ENCODE results near the gene TRIM33. TPM values are rescaled to one million over a fixed set of nuclear protein-coding genes. Genes with fewer than 3 reads are reported as not detected.
"Not testable (repeated sequence)": the region's sequence is repeated elsewhere in the genome, so short reads cannot be mapped to it uniquely, and the experiment has no call there.

Gene TRIM33
- total RNA-seq, 1 experiment from 2014 or later, result 44.5 TPM

DNA sequence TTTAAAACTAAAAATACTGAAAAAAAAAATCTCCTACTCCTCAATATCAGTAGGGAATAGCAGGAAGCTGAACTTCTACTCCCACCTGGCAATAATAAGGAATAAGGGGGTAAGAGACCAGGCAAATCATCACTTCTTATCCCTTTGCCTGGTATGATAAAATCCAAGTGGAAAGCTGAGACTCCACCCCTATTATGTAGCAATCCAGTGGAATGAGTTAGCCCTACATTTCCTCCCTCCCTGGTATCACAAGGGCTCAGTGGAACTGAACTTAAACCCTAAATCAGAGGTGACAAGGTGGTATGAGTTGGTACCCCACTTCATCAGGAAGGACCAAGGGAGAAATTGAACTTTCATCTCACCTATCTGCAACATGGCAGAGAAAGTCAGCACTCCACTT, 25.7 kb downstream of the TRIM33 start:
- no peak for TF ChIP-seq ZNF423 (CRISPR knock-in tag; IDR thresholded peaks at IDR 0.05)
- TF ChIP-seq, protein P1, sequence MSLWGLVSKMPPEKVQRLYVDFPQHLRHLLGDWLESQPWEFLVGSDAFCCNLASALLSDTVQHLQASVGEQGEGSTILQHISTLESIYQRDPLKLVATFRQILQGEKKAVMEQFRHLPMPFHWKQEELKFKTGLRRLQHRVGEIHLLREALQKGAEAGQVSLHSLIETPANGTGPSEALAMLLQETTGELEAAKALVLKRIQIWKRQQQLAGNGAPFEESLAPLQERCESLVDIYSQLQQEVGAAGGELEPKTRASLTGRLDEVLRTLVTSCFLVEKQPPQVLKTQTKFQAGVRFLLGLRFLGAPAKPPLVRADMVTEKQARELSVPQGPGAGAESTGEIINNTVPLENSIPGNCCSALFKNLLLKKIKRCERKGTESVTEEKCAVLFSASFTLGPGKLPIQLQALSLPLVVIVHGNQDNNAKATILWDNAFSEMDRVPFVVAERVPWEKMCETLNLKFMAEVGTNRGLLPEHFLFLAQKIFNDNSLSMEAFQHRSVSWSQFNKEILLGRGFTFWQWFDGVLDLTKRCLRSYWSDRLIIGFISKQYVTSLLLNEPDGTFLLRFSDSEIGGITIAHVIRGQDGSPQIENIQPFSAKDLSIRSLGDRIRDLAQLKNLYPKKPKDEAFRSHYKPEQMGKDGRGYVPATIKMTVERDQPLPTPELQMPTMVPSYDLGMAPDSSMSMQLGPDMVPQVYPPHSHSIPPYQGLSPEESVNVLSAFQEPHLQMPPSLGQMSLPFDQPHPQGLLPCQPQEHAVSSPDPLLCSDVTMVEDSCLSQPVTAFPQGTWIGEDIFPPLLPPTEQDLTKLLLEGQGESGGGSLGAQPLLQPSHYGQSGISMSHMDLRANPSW (CRISPR knock-in tag; conservative IDR thresholded peaks at IDR 0.05; ENCODE audit: low read depth), result no peak
- TF ChIP-seq RORB (CRISPR knock-in tag; IDR thresholded peaks at IDR 0.05), result no peak
- no peak for TF ChIP-seq ZNF671 (CRISPR knock-in tag; IDR thresholded peaks at IDR 0.05)
- TF ChIP-seq, protein P2, sequence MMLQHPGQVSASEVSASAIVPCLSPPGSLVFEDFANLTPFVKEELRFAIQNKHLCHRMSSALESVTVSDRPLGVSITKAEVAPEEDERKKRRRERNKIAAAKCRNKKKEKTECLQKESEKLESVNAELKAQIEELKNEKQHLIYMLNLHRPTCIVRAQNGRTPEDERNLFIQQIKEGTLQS (CRISPR knock-in tag; conservative IDR thresholded peaks at IDR 0.05), result no peak
- TF ChIP-seq JAZF1 (CRISPR knock-in tag; IDR thresholded peaks at IDR 0.05), result no peak
- TF ChIP-seq, protein P3, sequence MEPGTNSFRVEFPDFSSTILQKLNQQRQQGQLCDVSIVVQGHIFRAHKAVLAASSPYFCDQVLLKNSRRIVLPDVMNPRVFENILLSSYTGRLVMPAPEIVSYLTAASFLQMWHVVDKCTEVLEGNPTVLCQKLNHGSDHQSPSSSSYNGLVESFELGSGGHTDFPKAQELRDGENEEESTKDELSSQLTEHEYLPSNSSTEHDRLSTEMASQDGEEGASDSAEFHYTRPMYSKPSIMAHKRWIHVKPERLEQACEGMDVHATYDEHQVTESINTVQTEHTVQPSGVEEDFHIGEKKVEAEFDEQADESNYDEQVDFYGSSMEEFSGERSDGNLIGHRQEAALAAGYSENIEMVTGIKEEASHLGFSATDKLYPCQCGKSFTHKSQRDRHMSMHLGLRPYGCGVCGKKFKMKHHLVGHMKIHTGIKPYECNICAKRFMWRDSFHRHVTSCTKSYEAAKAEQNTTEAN (CRISPR knock-in tag; IDR thresholded peaks at IDR 0.05), result no peak
- TF ChIP-seq, protein P4, sequence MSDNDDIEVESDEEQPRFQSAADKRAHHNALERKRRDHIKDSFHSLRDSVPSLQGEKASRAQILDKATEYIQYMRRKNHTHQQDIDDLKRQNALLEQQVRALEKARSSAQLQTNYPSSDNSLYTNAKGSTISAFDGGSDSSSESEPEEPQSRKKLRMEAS (CRISPR knock-in tag; IDR thresholded peaks at IDR 0.05), result no peak
- TF ChIP-seq GRHL2 (CRISPR knock-in tag; IDR thresholded peaks at IDR 0.05; ENCODE audit: insufficient replicate concordance, severe bottlenecking), result no peak
- no peak for TF ChIP-seq NR1H2 (CRISPR knock-in tag; IDR thresholded peaks at IDR 0.05)
- TF ChIP-seq, protein P5, sequence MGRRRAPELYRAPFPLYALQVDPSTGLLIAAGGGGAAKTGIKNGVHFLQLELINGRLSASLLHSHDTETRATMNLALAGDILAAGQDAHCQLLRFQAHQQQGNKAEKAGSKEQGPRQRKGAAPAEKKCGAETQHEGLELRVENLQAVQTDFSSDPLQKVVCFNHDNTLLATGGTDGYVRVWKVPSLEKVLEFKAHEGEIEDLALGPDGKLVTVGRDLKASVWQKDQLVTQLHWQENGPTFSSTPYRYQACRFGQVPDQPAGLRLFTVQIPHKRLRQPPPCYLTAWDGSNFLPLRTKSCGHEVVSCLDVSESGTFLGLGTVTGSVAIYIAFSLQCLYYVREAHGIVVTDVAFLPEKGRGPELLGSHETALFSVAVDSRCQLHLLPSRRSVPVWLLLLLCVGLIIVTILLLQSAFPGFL (CRISPR knock-in tag; IDR thresholded peaks at IDR 0.05; ENCODE audit: borderline replicate concordance), result no peak
- TF ChIP-seq, protein P6, sequence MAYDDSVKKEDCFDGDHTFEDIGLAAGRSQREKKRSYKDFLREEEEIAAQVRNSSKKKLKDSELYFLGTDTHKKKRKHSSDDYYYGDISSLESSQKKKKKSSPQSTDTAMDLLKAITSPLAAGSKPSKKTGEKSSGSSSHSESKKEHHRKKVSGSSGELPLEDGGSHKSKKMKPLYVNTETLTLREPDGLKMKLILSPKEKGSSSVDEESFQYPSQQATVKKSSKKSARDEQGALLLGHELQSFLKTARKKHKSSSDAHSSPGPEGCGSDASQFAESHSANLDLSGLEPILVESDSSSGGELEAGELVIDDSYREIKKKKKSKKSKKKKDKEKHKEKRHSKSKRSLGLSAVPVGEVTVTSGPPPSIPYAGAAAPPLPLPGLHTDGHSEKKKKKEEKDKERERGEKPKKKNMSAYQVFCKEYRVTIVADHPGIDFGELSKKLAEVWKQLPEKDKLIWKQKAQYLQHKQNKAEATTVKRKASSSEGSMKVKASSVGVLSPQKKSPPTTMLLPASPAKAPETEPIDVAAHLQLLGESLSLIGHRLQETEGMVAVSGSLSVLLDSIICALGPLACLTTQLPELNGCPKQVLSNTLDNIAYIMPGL (CRISPR knock-in tag; IDR thresholded peaks at IDR 0.05), result no peak
- Mint-ChIP-seq H3K4me3 (no peak overlapping the region), H3K4me1 (peaks cover 26% of the 10 kb centered on the region), H3K36me3 (peaks cover 11% of the 10 kb centered on the region), H3K9me3 (peaks cover 10% of the 10 kb centered on the region), H3K27me3 (ENCODE audit: low read depth) (no peaks in the 10 kb centered on the region), H3K27ac (0 out of 2 replicates have a peak overlapping the region, but pooled peaks have one; percentile 42)
- CTCF ChIA-PET, result no interaction called here
- DNase-seq (ENCODE audit: low spot score) (no peak), ATAC-seq (no peak)
- POLR2A ChIA-PET, result no interaction called here

DNA sequence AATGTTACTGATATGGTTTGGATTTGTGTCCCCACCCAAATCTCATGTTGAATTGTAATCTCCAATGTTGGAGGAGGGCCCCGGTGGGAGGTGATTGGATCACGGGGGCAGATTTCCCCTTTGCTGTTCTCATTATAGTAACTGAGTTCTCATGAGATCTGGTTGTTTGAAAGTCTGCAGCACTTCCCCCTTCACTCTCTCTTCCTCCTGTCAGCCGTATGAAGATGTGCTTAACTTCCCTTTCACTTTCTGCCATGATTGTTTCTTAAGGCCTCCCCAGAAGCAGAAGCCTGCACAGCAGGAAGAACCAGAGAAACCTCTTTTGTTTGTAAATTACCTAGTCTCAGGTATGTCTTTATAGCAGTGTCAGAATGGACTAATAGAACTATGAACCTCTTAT, 28.4 kb downstream of the TRIM33 start:
- H3K4me1 Mint-ChIP-seq, result peaks cover 29% of the 10 kb centered on the region
- H3K4me3 Mint-ChIP-seq, result no peak overlapping the region
- POLR2A ChIA-PET, result no interaction called here
- no peaks in the 10 kb centered on the region for H3K27me3 Mint-ChIP-seq (ENCODE audit: low read depth)
- CTCF ChIA-PET, result interaction anchor here (1.0 kb wide), 1 partner anchor 20 kb away, joined by 3 read pairs; no protein-coding TSS in a partner anchor
- TF ChIP-seq, protein P7, sequence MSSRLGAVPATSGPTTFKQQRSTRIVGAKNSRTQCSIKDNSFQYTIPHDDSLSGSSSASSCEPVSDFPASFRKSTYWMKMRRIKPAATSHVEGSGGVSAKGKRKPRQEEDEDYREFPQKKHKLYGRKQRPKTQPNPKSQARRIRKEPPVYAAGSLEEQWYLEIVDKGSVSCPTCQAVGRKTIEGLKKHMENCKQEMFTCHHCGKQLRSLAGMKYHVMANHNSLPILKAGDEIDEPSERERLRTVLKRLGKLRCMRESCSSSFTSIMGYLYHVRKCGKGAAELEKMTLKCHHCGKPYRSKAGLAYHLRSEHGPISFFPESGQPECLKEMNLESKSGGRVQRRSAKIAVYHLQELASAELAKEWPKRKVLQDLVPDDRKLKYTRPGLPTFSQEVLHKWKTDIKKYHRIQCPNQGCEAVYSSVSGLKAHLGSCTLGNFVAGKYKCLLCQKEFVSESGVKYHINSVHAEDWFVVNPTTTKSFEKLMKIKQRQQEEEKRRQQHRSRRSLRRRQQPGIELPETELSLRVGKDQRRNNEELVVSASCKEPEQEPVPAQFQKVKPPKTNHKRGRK (CRISPR knock-in tag; IDR thresholded peaks at IDR 0.05; ENCODE audit: borderline replicate concordance), result no peak
- TF ChIP-seq GABPB1 (CRISPR knock-in tag; IDR thresholded peaks at IDR 0.05) (no peak), ELF4 (CRISPR knock-in tag; IDR thresholded peaks at IDR 0.05; ENCODE audit: low read depth) (no peak), ZNF423 (CRISPR knock-in tag; IDR thresholded peaks at IDR 0.05) (no peak), RELA (CRISPR knock-in tag; IDR thresholded peaks at IDR 0.05; ENCODE audit: borderline replicate concordance) (no peak), MYBL2 (CRISPR knock-in tag; IDR thresholded peaks at IDR 0.05) (no peak), EMX1 (CRISPR knock-in tag; IDR thresholded peaks at IDR 0.05) (no peak)
- TF ChIP-seq, protein P8, sequence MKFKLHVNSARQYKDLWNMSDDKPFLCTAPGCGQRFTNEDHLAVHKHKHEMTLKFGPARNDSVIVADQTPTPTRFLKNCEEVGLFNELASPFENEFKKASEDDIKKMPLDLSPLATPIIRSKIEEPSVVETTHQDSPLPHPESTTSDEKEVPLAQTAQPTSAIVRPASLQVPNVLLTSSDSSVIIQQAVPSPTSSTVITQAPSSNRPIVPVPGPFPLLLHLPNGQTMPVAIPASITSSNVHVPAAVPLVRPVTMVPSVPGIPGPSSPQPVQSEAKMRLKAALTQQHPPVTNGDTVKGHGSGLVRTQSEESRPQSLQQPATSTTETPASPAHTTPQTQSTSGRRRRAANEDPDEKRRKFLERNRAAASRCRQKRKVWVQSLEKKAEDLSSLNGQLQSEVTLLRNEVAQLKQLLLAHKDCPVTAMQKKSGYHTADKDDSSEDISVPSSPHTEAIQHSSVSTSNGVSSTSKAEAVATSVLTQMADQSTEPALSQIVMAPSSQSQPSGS (CRISPR knock-in tag; IDR thresholded peaks at IDR 0.05; ENCODE audit: borderline replicate concordance, low read depth), result no peak
- peaks cover 22% of the 10 kb centered on the region for H3K9me3 Mint-ChIP-seq
- no peak for DNase-seq (ENCODE audit: low spot score)
- H3K36me3 Mint-ChIP-seq, result peaks cover 23% of the 10 kb centered on the region
- ATAC-seq, result no peak
- peak overlapping the region; percentile 51; the same call in 1 of the 2 replicates for H3K27ac Mint-ChIP-seq

DNA sequence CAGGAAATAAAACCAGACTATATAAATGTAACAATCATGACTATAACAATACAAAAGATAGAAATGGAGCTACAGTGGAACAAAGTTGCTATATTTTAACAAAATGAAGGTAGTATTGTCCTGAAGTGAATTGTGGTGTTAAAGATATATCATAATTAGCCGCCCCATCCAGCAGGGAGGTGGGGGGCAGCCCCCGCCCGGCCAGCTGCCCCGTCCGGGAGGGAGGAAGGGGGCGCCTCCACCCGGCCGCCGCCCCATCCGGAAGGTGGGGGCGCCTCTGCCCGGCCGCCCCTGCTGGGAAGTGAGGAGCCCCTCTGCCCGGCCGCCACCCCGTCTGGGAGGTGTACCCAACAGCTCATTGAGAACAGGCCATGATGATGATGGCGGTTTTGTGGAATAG, 31.4 kb downstream of the TRIM33 start:
- ATAC-seq; H3K27ac Mint-ChIP-seq; CTCF ChIA-PET; POLR2A ChIA-PET; H3K27me3 Mint-ChIP-seq (ENCODE audit: low read depth); H3K4me3 Mint-ChIP-seq; DNase-seq (ENCODE audit: low spot score): not testable (repeated sequence)
- Mint-ChIP-seq H3K36me3 (peaks cover 23% of the 10 kb centered on the region), H3K4me1 (peaks cover 26% of the 10 kb centered on the region), H3K9me3 (peaks cover 26% of the 10 kb centered on the region)
